ENCODE results near the gene FBN3. TPM values are rescaled to one million over a fixed set of nuclear protein-coding genes. Genes with fewer than 3 reads are reported as not detected.

Gene FBN3
- total RNA-seq, 1 donor from 2014 or later: 0.57 TPM

DNA sequence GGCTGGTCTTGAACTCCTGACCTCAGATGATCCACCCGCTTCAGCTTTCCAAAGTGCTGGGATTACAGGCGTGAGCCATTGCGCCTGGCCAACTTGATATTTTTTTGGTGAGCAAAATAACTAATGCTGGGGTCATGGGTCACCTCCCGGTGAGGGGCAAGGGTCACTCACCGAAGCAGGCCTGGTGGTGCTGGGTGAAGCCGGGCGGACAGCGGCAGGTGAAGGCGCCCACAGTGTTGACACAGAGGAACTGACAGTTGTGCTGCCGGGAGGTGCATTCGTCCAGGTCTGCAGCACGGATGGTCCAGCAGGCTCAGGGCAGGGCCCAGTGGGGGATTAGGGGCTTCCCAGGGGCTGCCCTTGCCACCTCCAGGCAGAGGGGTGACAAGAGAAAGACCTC lies 68.6 kb downstream of the FBN3 start:
- no peak overlapping the region for H3K27ac Mint-ChIP-seq (ENCODE audit: unreplicated experiment)
- no peak overlapping the region for H3K4me3 Mint-ChIP-seq (ENCODE audit: unreplicated experiment)
- no peaks in the 10 kb centered on the region for H3K36me3 Mint-ChIP-seq (ENCODE audit: low read depth)
- H3K9me3 Mint-ChIP-seq (ENCODE audit: low read depth): no peaks in the 10 kb centered on the region
- H3K4me1 Mint-ChIP-seq (ENCODE audit: low read depth): peaks cover 3% of the 10 kb centered on the region
- DNase-seq (ENCODE audit: low spot score): no peak
- H3K27me3 Mint-ChIP-seq (ENCODE audit: low read depth): peaks cover 13% of the 10 kb centered on the region
- TF ChIP-seq, protein P1, sequence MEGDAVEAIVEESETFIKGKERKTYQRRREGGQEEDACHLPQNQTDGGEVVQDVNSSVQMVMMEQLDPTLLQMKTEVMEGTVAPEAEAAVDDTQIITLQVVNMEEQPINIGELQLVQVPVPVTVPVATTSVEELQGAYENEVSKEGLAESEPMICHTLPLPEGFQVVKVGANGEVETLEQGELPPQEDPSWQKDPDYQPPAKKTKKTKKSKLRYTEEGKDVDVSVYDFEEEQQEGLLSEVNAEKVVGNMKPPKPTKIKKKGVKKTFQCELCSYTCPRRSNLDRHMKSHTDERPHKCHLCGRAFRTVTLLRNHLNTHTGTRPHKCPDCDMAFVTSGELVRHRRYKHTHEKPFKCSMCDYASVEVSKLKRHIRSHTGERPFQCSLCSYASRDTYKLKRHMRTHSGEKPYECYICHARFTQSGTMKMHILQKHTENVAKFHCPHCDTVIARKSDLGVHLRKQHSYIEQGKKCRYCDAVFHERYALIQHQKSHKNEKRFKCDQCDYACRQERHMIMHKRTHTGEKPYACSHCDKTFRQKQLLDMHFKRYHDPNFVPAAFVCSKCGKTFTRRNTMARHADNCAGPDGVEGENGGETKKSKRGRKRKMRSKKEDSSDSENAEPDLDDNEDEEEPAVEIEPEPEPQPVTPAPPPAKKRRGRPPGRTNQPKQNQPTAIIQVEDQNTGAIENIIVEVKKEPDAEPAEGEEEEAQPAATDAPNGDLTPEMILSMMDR (IDR thresholded peaks at IDR 0.05): no peak

DNA sequence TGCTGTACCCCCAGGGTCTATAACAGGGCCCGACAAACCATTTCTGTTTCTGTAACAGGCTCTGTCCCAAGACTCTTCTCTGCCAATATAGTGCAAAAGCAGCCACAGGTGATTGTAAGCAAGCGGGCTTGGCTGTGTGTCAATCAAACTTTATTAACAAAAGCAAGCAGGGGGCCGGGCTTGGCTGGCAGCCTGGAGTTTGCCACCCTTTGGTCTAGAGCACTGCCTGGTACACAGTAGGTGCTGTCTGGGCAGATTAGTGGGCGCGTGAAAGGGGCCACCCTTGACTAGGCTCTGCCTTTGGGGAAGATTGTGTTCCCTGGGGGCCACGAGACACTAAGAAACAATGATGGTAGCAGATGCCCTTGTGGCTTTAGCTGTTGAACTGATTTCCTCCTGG lies 69.4 kb downstream of the FBN3 start:
- TF ChIP-seq, protein P1 (IDR thresholded peaks at IDR 0.05): no peak
- no peaks in the 10 kb centered on the region for H3K4me1 Mint-ChIP-seq (ENCODE audit: low read depth)
- DNase-seq (ENCODE audit: low spot score): no peak
- H3K27ac Mint-ChIP-seq (ENCODE audit: unreplicated experiment): no peak overlapping the region
- peaks cover 13% of the 10 kb centered on the region for H3K27me3 Mint-ChIP-seq (ENCODE audit: low read depth)
- no peaks in the 10 kb centered on the region for H3K9me3 Mint-ChIP-seq (ENCODE audit: low read depth)
- H3K4me3 Mint-ChIP-seq (ENCODE audit: unreplicated experiment): no peak overlapping the region
- H3K36me3 Mint-ChIP-seq (ENCODE audit: low read depth): no peaks in the 10 kb centered on the region

DNA sequence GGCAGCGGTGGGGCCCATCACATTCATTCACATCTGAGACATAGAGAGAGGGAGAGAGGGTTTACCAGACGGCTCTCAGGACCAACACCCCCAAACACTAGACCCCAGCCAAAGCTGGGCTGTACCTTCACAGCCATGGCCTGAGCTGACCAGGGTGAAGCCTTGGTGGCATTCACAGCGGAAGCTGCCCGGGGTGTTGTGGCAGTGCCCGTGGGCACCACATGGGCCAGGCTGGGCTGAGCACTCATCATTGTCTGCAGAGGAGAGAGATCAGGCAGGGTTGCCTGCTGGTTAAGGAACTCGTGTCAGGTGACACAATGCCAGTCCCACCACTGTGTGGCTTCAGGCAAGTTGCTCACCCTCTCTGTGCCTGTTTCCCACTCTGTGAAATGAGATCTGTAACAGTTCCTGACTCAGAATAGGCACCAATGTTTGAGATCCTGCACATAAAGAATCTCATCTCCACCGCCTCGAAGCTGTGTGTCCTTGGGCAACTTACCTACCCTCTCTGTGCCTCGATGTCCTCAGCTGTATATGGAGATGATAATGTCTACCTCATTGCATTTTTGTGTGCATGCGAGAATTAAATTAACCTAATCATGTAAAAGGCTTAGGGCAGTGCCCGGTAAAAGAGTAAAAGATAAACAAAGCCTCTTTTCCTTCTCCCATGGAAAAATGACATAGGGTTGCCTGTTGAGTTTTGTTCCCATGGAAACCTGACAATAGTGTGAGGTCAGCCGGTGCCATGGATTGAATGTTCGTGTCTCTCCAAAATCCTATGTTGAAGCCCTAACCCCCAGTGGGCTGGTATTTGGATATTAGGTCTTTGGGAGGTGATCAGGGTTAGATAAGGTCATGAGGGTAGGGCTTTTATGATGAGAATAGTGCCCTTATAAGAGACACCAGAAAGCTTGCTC lies 74.0 kb downstream of the FBN3 start:
- TF ChIP-seq, protein P1 (IDR thresholded peaks at IDR 0.05): no peak
- Mint-ChIP-seq H3K9me3 (ENCODE audit: low read depth) (peaks cover 9% of the 10 kb centered on the region), H3K27ac (ENCODE audit: unreplicated experiment) (no peak overlapping the region), H3K27me3 (ENCODE audit: low read depth) (peaks cover 10% of the 10 kb centered on the region), H3K4me3 (ENCODE audit: unreplicated experiment) (no peak overlapping the region), H3K4me1 (ENCODE audit: low read depth) (no peaks in the 10 kb centered on the region), H3K36me3 (ENCODE audit: low read depth) (no peaks in the 10 kb centered on the region)
- DNase-seq (ENCODE audit: low spot score): no peak

DNA sequence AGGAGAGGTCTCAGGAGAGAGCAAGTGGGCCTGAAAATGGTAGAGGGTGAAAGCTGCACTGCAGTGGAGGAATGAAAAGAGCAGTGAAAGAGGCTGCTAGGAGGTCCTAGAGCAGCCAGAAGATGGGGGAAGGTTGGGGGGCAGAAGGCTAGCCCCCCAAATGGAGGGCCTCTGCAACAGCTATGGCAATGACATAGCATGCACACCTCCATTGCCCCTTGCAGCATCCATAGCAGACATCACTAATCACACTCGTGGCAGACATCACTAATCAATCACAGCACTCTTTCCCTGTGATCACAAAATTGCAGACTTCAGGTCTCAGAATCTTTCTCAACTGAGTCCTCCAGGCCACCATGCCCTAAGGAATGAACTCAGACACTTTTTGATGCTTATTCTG lies 74.9 kb downstream of the FBN3 start:
- TF ChIP-seq, protein P1 (IDR thresholded peaks at IDR 0.05): no peak
- no peak overlapping the region for H3K4me3 Mint-ChIP-seq (ENCODE audit: unreplicated experiment)
- peaks cover 2% of the 10 kb centered on the region for H3K36me3 Mint-ChIP-seq (ENCODE audit: low read depth)
- peaks cover 15% of the 10 kb centered on the region for H3K9me3 Mint-ChIP-seq (ENCODE audit: low read depth)
- peaks cover 7% of the 10 kb centered on the region for H3K27me3 Mint-ChIP-seq (ENCODE audit: low read depth)
- H3K27ac Mint-ChIP-seq (ENCODE audit: unreplicated experiment): no peak overlapping the region
- H3K4me1 Mint-ChIP-seq (ENCODE audit: low read depth): no peaks in the 10 kb centered on the region
- no peak for DNase-seq (ENCODE audit: low spot score)

DNA sequence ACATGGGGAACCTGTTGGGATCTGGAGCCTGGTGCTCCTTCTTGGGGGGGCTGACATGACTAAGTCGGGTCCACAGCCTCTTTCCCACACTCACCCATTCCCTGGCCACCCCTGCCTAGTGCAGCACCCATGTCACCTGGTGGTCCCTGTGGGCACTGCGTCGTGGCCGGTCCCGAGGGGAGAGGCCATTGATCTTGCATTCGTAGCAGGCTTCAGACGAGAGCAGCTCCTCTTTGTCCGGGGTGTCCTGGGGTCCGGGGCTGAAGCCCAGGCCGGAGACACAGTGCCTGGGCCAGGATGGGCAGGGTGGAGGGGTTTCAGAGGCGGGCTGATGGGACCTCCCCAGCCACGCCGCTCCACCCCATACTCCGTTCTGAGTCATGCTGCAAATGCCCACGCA lies 77.5 kb downstream of the FBN3 start:
- H3K36me3 Mint-ChIP-seq (ENCODE audit: low read depth): peaks cover 2% of the 10 kb centered on the region

More for the DNA sequence above, 77.5 kb downstream of the FBN3 start:
- Mint-ChIP-seq H3K27ac (ENCODE audit: unreplicated experiment) (no peak overlapping the region), H3K27me3 (ENCODE audit: low read depth) (no peaks in the 10 kb centered on the region), H3K4me3 (ENCODE audit: unreplicated experiment) (no peak overlapping the region), H3K4me1 (ENCODE audit: low read depth) (no peaks in the 10 kb centered on the region), H3K9me3 (ENCODE audit: low read depth) (peaks cover 18% of the 10 kb centered on the region)
- DNase-seq (ENCODE audit: low spot score): no peak
- TF ChIP-seq, protein P1 (IDR thresholded peaks at IDR 0.05): no peak

Measured in chondrocyte (in vitro differentiated cells).